H9 (cell line): ENCODE results near the gene LAGE3. TPM values are rescaled to one million over a fixed set of nuclear protein-coding genes. Genes with fewer than 3 reads are reported as not detected.

Experiments
- DNase-seq: peaks from one replicate; pipeline ENCODE4 v3.0.0-alpha.2; 2017
- H2AFZ ChIP-seq: one replicate; pipeline ENCODE4 v1.6.1; 2013; ENCODE audit warnings: mild to moderate bottlenecking, low read length, control low read depth, moderate library complexity
- H2AK5ac ChIP-seq: 2 replicates; pipeline ENCODE4 v1.6.1; 2013; ENCODE audit warnings: low read length, control low read depth, mixed read lengths; ENCODE audit not compliant: insufficient read length
- H2BK120ac ChIP-seq: one replicate; pipeline ENCODE4 v1.6.1; 2013; ENCODE audit warnings: low read depth, mild to moderate bottlenecking, low read length, control low read depth, inconsistent platforms; ENCODE audit not compliant: poor library complexity, severe bottlenecking
- H2BK12ac ChIP-seq: 2 replicates; pipeline ENCODE4 v1.6.1; 2013; ENCODE audit warnings: low read length, control low read depth, mixed read lengths, low read depth; ENCODE audit not compliant: insufficient read length
- H2BK15ac ChIP-seq: 2 replicates; pipeline ENCODE4 v1.6.1; 2013; ENCODE audit warnings: low read depth, low read length, control low read depth
- H2BK20ac ChIP-seq: one replicate; pipeline ENCODE4 v1.6.1; 2013; ENCODE audit warnings: low read depth, mild to moderate bottlenecking, low read length, control low read depth, inconsistent platforms; ENCODE audit not compliant: poor library complexity, severe bottlenecking
- H2BK5ac ChIP-seq: 2 replicates; pipeline ENCODE4 v1.6.1; 2013; ENCODE audit warnings: low read length, control low read depth, mixed read lengths; ENCODE audit not compliant: insufficient read length
- H3K14ac ChIP-seq: 2 replicates; pipeline ENCODE4 v1.6.1; 2013; ENCODE audit warnings: low read length, control low read depth; ENCODE audit not compliant: insufficient read depth
- H3K18ac ChIP-seq: 2 replicates; pipeline ENCODE4 v1.6.1; 2013; ENCODE audit warnings: low read depth, mild to moderate bottlenecking, mixed read lengths, low read length, control low read depth; ENCODE audit not compliant: insufficient read length
- H3K23ac ChIP-seq: 2 replicates; pipeline ENCODE4 v1.6.1; 2013; ENCODE audit warnings: low read length, control low read depth, mixed read lengths, low read depth; ENCODE audit not compliant: insufficient read length
- H3K23me2 ChIP-seq: 2 replicates; pipeline ENCODE4 v1.6.1; 2013; ENCODE audit warnings: low read depth, mild to moderate bottlenecking, mixed read lengths, low read length, control low read depth; ENCODE audit not compliant: insufficient read length, poor library complexity, severe bottlenecking
- H3K27ac ChIP-seq: 2 replicates; pipeline ENCODE4 v1.5.1; 2013; ENCODE audit warnings: low read length, control low read depth, mixed read lengths, low read depth; ENCODE audit not compliant: insufficient read length
- H3K27me3 ChIP-seq: 2 replicates; pipeline ENCODE4 v1.6.1; 2013; ENCODE audit warnings: low read length, control low read depth, inconsistent platforms; ENCODE audit not compliant: insufficient read depth
- H3K4ac ChIP-seq: 2 replicates; pipeline ENCODE4 v1.6.1; 2013; ENCODE audit warnings: low read depth, mild to moderate bottlenecking, control low read depth, inconsistent platforms, low read length, moderate library complexity
- H3K4me1 ChIP-seq: 2 replicates; pipeline ENCODE4 v1.6.1; 2013; ENCODE audit warnings: low read length, control low read depth, inconsistent platforms; ENCODE audit not compliant: insufficient read depth
- H3K4me2 ChIP-seq: 2 replicates; pipeline ENCODE4 v1.6.1; 2013; ENCODE audit warnings: low read length, control low read depth, mixed read lengths; ENCODE audit not compliant: insufficient read length, insufficient read depth
- H3K56ac ChIP-seq: 2 replicates; pipeline ENCODE4 v1.6.1; 2013; ENCODE audit warnings: low read depth, mild to moderate bottlenecking, mixed read lengths, low read length, control low read depth; ENCODE audit not compliant: insufficient read length
- H3K79me1 ChIP-seq: 2 replicates; pipeline ENCODE4 v1.6.1; 2013; ENCODE audit warnings: low read depth, mild to moderate bottlenecking, moderate library complexity, low read length, control low read depth, inconsistent platforms; ENCODE audit not compliant: insufficient read depth, poor library complexity, severe bottlenecking
- H3K79me2 ChIP-seq: 2 replicates; pipeline ENCODE4 v1.6.1; 2013; ENCODE audit warnings: low read length, control low read depth, inconsistent platforms; ENCODE audit not compliant: insufficient read depth
- H3K9ac ChIP-seq: 2 replicates; pipeline ENCODE4 v1.6.1; 2013; ENCODE audit warnings: low read length, control low read depth, mixed read lengths; ENCODE audit not compliant: insufficient read length; ENCODE audit errors: extremely low read depth
- H3K9me3 ChIP-seq: one replicate; pipeline ENCODE4 v1.6.1; 2013; ENCODE audit warnings: low read depth, low read length, inconsistent platforms; ENCODE audit not compliant: control insufficient read depth
- H3T11ph ChIP-seq: one replicate; pipeline ENCODE4 v1.6.1; 2013; ENCODE audit warnings: mild to moderate bottlenecking, low read length, control low read depth, inconsistent platforms
- H4K20me1 ChIP-seq: one replicate; pipeline ENCODE4 v1.6.1; 2013; ENCODE audit not compliant: control insufficient read depth, insufficient read length, insufficient read depth
- H4K5ac ChIP-seq: 2 replicates; pipeline ENCODE4 v1.6.1; 2013; ENCODE audit warnings: low read depth, mild to moderate bottlenecking, mixed read lengths, low read length, control low read depth; ENCODE audit not compliant: insufficient read length
- H4K8ac ChIP-seq: replicated peaks from 2 replicates; pipeline ENCODE4 v1.6.1; 2013; ENCODE audit warnings: low read length, control low read depth, mixed read lengths, low read depth; ENCODE audit not compliant: insufficient read length
- H4K91ac ChIP-seq: 2 replicates; pipeline ENCODE4 v1.6.1; 2013; ENCODE audit warnings: low read depth, mild to moderate bottlenecking, moderate library complexity, mixed read lengths, low read length, control low read depth; ENCODE audit not compliant: insufficient read length
- H3K27ac Mint-ChIP-seq, 3 experiments: 2 replicates in 2 of 3; 3 replicates in 1 of 3; pipeline ENCODE4 v1.8.0; 2020 to 2021; ENCODE audit warnings: mixed read lengths in 3 of 3, mild to moderate bottlenecking in 1 of 3, moderate library complexity in 1 of 3
- H3K27me3 Mint-ChIP-seq: 2 replicates; pipeline ENCODE4 v1.8.0; 2021; ENCODE audit warnings: low read depth, mild to moderate bottlenecking, moderate library complexity, mixed read lengths
- H3K36me3 Mint-ChIP-seq, 3 experiments: 2 replicates in 2 of 3; 3 replicates in 1 of 3; pipeline ENCODE4 v1.8.0; 2020 to 2021; ENCODE audit warnings: low read depth in 3 of 3, mixed read lengths in 3 of 3; ENCODE audit not compliant: insufficient read depth in 1 of 3
- H3K4me1 Mint-ChIP-seq, 2 experiments: 2 replicates each; pipeline ENCODE4 v1.8.0; 2020; ENCODE audit warnings: mixed read lengths in 2 of 2
- H3K4me3 Mint-ChIP-seq, 2 experiments: 2 replicates in 1 of 2; 3 replicates in 1 of 2; pipeline ENCODE4 v1.8.0; 2020 to 2021; ENCODE audit warnings: mild to moderate bottlenecking in 2 of 2, mixed read lengths in 2 of 2, moderate library complexity in 1 of 2
- H3K9me3 Mint-ChIP-seq, 2 experiments: 2 replicates in 1 of 2; 3 replicates in 1 of 2; pipeline ENCODE4 v1.8.0; 2020; ENCODE audit warnings: mild to moderate bottlenecking in 2 of 2, mixed read lengths in 2 of 2, moderate library complexity in 1 of 2
- WGBS: extraction: QIAGEN DNeasy Blood & Tissue Kit; methylation state at CpG from one replicate; pipeline ENCODE4 v1.1.7; 2013; ENCODE audit warnings: missing lambda C conversion rate, low lambda C conversion rate, mixed read lengths; ENCODE audit not compliant: insufficient read length; ENCODE audit errors: extremely low coverage; 5-methylcytosine and 5-hydroxymethylcytosine counted together
- total RNA-seq: library from RNA; stranded (reverse); gene quantifications from 2 replicates; pipeline ENCODE4 v1.2.1, GENCODE V29; 2021
- TF ChIP-seq, protein P1 (sequence below): fragments of 200-600 bp; sonication (generic); conservative IDR thresholded peaks from 3 replicates; pipeline ENCODE4 v1.8.0; 2021; ENCODE audit warnings: antibody characterized with exemption, mild to moderate bottlenecking

The LAGE3 gene
- total RNA-seq, 1 experiment from 2014 or later = 32.5 TPM

DNA sequence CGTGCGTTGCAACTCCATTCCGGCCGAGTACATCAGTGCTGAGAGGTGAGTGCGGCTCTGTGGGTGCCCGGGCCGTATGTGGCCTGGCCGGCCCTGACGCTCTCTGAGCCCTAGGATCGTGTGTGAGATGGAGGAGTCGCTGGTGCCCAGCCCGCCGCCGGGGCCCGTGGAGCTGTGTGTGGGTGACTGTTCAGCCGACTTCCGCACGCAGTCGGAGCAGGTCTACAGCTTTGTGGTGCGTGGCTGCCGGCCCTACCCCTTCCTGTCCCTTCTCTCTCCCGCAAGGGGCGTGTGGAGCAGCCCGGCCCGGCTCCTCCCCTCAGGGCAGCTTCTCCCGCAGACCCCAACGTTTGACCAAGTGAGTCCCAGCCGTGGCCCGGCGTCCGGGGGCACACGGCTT, 13.0 kb downstream of the LAGE3 start:
- no peak overlapping the region for H3K56ac ChIP-seq
- no peak overlapping the region for H3K18ac ChIP-seq
- H2BK20ac ChIP-seq = no peak overlapping the region
- no peak overlapping the region for H2BK12ac ChIP-seq
- TF ChIP-seq, protein P1, sequence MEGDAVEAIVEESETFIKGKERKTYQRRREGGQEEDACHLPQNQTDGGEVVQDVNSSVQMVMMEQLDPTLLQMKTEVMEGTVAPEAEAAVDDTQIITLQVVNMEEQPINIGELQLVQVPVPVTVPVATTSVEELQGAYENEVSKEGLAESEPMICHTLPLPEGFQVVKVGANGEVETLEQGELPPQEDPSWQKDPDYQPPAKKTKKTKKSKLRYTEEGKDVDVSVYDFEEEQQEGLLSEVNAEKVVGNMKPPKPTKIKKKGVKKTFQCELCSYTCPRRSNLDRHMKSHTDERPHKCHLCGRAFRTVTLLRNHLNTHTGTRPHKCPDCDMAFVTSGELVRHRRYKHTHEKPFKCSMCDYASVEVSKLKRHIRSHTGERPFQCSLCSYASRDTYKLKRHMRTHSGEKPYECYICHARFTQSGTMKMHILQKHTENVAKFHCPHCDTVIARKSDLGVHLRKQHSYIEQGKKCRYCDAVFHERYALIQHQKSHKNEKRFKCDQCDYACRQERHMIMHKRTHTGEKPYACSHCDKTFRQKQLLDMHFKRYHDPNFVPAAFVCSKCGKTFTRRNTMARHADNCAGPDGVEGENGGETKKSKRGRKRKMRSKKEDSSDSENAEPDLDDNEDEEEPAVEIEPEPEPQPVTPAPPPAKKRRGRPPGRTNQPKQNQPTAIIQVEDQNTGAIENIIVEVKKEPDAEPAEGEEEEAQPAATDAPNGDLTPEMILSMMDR = no peak
- Mint-ChIP-seq H3K27me3 (no peaks in the 10 kb centered on the region; the same call in 1 of the 2 replicates), H3K9me3 (peaks cover 51 to 84% of the 10 kb centered on the region in 2 experiments), H3K4me3 (no peak overlapping the region), H3K36me3 (peaks cover 22 to 57% (median 55%) of the 10 kb centered on the region in 3 experiments), H3K4me1 (no peaks in the 10 kb centered on the region), H3K27ac (no peak overlapping the region)
- H2AK5ac ChIP-seq = no peak overlapping the region
- no peak overlapping the region for H3T11ph ChIP-seq
- peaks cover 27% of the 10 kb centered on the region for H3K9me3 ChIP-seq
- WGBS = no CpG with 5 or more reads among the region's 32 CpGs
- H4K20me1 ChIP-seq = no peaks in the 10 kb centered on the region
- H3K9ac ChIP-seq = no peak overlapping the region
- no peak overlapping the region for H3K14ac ChIP-seq
- no peak overlapping the region for H2BK5ac ChIP-seq
- H2BK15ac ChIP-seq = no peak overlapping the region
- H3K23ac ChIP-seq = no peak overlapping the region
- H2BK120ac ChIP-seq = no peak overlapping the region
- no peaks in the 10 kb centered on the region for H3K23me2 ChIP-seq
- no peak overlapping the region for H3K4me2 ChIP-seq
- DNase-seq = no peak
- H2AFZ ChIP-seq = no peak overlapping the region
- H4K91ac ChIP-seq = no peak overlapping the region
- no peaks in the 10 kb centered on the region for H3K27me3 ChIP-seq
- H3K27ac ChIP-seq = no peak overlapping the region
- no peak overlapping the region for H4K5ac ChIP-seq
- no peak overlapping the region for H3K4ac ChIP-seq
- no peaks in the 10 kb centered on the region for H3K4me1 ChIP-seq
- H4K8ac ChIP-seq = no peak overlapping the region
- no peaks in the 10 kb centered on the region for H3K79me1 ChIP-seq
- no peaks in the 10 kb centered on the region for H3K79me2 ChIP-seq
